Tibial nerve (tissue), 4 donors: ENCODE measurements around the gene DHX40.

Experiments used
- CTCF ChIP-seq, 5 experiments: fragments of 200-600 bp in 3 of 5; fragments of 450-650 bp in 2 of 5; sonication (generic) in 3 of 5; IDR thresholded peaks; one replicate each; pipeline ENCODE4 v1.5.1; 2016 to 2019; ENCODE audit warnings: antibody characterized with exemption in 5 of 5, mild to moderate bottlenecking in 3 of 5, moderate library complexity in 2 of 5
- EP300 ChIP-seq, 2 donors: sonication (generic); formaldehyde crosslinking; IDR thresholded peaks; one replicate each; pipeline ENCODE4 v1.6.1; 2017; ENCODE audit warnings: antibody characterized with exemption in 2 of 2, mild to moderate bottlenecking in 1 of 2

GRCh38 chr17:59527325-59527917 lies 38.0 kb upstream of the DHX40 start:
- TF ChIP-seq CTCF (IDR thresholded peaks at IDR 0.05) (no peak), EP300 (IDR thresholded peaks at IDR 0.05) (no peak)
